Ovary (tissue), 9 donors: ENCODE measurements around the gene SLIT3. TPM values are rescaled to one million over a fixed set of nuclear protein-coding genes. Genes with fewer than 3 reads are reported as not detected.

Source experiments
- DNase-seq, 5 donors: peaks; one replicate each; pipeline ENCODE4 v3.0.0-alpha.2; 2019 to 2020
- H3K27ac ChIP-seq, 2 donors: fragments of 200-600 bp; one replicate each; pipeline versions ENCODE4 v1.5.1 to v1.8.0; 2019 to 2022
- H3K27me3 ChIP-seq: fragments of 200-600 bp; one replicate; pipeline ENCODE4 v1.8.0; 2022
- H3K36me3 ChIP-seq: fragments of 200-600 bp; sonication (generic); one replicate; pipeline ENCODE4 v1.5.1; 2019
- H3K4me1 ChIP-seq: one replicate; pipeline ENCODE4 v1.8.1; 2013; ENCODE audit warnings: mild to moderate bottlenecking, moderate library complexity; ENCODE audit not compliant: insufficient read depth
- H3K4me3 ChIP-seq: fragments of 200-600 bp; sonication (generic); one replicate; pipeline ENCODE4 v1.5.1; 2017
- H3K9me3 ChIP-seq, 2 donors: fragments of 200-600 bp in 1 of 2; sonication (generic) in 1 of 2; one replicate each; pipeline versions ENCODE4 v1.5.1 to v1.8.1; 2013 to 2019; ENCODE audit warnings: mild to moderate bottlenecking in 1 of 2, moderate library complexity in 1 of 2
- EP300 ChIP-seq: sonication (generic); formaldehyde crosslinking; IDR thresholded peaks from one replicate; pipeline ENCODE4 v1.6.1; 2017; ENCODE audit warnings: antibody characterized with exemption
- POLR2A ChIP-seq: fragments of 450-650 bp; IDR thresholded peaks from one replicate; pipeline ENCODE4 v1.6.1; 2017; ENCODE audit warnings: antibody characterized with exemption, mild to moderate bottlenecking, moderate library complexity
- WGBS, 3 donors: extraction: QIAGEN DNeasy Blood & Tissue Kit in 1 of 3; methylation state at CpG; one replicate each; pipeline versions ENCODE4 v1.1.5 to v1.1.7; 2013 to 2017; 5-methylcytosine and 5-hydroxymethylcytosine counted together
- intact Hi-C, 4 donors: fragments of 100-400 bp; cut with DNase I; formaldehyde crosslinking; loops; one replicate each; pipeline versions ENCODE4 v1.11.0 to v1.15.1; 2022 to 2023
- polyA plus RNA-seq, 2 donors: library from polyadenylated mRNA; stranded (reverse); fragments of 200-250 nt in 1 of 2; fragments of 350-450 nt in 1 of 2; fragmentation: Illumina TruSeq in 1 of 2; extraction: RNeasy Lipid Tissue Mini Kit (QIAGEN cat#74804) in 1 of 2; gene quantifications; one replicate each; pipeline ENCODE4 v1.2.3, GENCODE V29; 2013 to 2014
- total RNA-seq, 7 donors: library from RNA; depleted of rRNA in 2 of 7; stranded (reverse); fragments of >200 nt in 2 of 7; fragmentation: NEBNext Ultra II Directional in 3 of 7; extraction: Animal tissue kit (Norgen Biotek cat#: 25700) in 3 of 7; gene quantifications; one replicate each; pipeline versions ENCODE4 v1.1.0 to v1.2.4, GENCODE V29; 2016 to 2023
- TF ChIP-seq, protein P1 (sequence below), 3 donors: fragments of 450-650 bp in 2 of 3; fragments of 200-600 bp in 1 of 3; IDR thresholded peaks; one replicate each; pipeline versions ENCODE4 v1.5.1 to v1.8.0; 2016 to 2022; ENCODE audit warnings: antibody characterized with exemption in 3 of 3, mild to moderate bottlenecking in 1 of 3
- donor health status: DM: no; HTN: no; CAD: no; lungs with moderate emphysema.
- donor health status: DM: no; HTN: no; CAD: no.
- donor health status: Bipolar disorder and iron deficiency.
- donor health status: DM: yes; HTN: yes; CAD: no.
- donor health status: DM: no; HTN: no; CAD: no.
- donor health status: DM: yes; HTN: yes; CAD: no.

SLIT3 gene
- total and polyA plus RNA-seq, 9 donors, result 10.3 to 106 (median 24.4) TPM

DNA sequence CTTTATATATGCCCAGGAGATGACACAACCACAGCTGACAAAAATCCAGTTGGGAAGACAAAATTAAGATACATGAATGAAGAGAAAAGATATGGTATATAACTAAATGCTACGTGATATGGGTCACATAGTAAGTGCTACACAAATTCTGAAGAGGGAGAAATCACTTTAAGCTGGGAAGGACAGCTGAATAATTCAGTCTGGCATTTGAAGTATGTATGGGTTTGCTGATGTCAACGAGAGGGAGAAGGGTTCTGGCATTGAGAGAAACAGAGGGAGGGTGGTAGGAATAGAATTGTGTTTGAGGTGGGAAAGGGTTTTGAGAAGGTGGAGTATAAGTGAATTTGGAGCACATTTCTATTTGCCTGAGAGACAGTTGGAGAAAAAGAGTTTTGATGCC lies 6.7 kb upstream of the SLIT3 start:
- no peak overlapping the region for H3K4me3 ChIP-seq
- DNase-seq, result no peak
- no peaks in the 10 kb centered on the region for H3K27me3 ChIP-seq
- H3K9me3 ChIP-seq, result no peaks in the 10 kb centered on the region
- TF ChIP-seq EP300 (no peak), POLR2A (no peak)
- TF ChIP-seq, protein P1, sequence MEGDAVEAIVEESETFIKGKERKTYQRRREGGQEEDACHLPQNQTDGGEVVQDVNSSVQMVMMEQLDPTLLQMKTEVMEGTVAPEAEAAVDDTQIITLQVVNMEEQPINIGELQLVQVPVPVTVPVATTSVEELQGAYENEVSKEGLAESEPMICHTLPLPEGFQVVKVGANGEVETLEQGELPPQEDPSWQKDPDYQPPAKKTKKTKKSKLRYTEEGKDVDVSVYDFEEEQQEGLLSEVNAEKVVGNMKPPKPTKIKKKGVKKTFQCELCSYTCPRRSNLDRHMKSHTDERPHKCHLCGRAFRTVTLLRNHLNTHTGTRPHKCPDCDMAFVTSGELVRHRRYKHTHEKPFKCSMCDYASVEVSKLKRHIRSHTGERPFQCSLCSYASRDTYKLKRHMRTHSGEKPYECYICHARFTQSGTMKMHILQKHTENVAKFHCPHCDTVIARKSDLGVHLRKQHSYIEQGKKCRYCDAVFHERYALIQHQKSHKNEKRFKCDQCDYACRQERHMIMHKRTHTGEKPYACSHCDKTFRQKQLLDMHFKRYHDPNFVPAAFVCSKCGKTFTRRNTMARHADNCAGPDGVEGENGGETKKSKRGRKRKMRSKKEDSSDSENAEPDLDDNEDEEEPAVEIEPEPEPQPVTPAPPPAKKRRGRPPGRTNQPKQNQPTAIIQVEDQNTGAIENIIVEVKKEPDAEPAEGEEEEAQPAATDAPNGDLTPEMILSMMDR (IDR thresholded peaks at IDR 0.05), result no peak
- no peaks in the 10 kb centered on the region for H3K4me1 ChIP-seq
- no peaks in the 10 kb centered on the region for H3K36me3 ChIP-seq
- H3K27ac ChIP-seq, result no peak overlapping the region
- intact Hi-C loops, result loop anchor here in 2 of 4 donors (10.0 kb wide), 2 partner anchors 323 to 623 kb away; no protein-coding TSS in a partner anchor
- 36 to 45% (median 36%) methylated on average over 2 of the region's 2 CpGs for WGBS, 3 donors

DNA sequence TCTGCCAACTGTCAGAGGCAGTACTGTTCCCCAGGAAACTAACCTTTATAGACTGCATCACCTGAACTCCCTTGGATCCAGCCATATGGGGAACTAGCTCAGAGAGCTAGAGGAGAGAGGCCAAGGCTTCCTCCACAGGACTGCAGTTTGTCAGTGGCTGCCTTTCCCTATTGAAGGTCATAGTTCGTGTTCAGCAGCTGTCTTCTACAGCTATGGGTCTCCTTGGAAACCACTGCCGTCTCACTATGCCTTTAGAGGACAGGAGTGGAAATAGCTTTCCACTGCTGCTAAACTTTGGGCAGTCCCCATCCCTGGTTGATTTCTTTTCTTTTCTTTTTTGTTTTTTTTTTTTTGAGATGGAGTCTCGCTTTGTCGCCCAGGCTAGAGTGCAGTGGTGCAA lies 4.4 kb upstream of the SLIT3 start:
- no peak overlapping the region for H3K27ac ChIP-seq
- WGBS, 3 donors, result 56 to 80% (median 71%) methylated on average over 4 of the region's 4 CpGs
- no peaks in the 10 kb centered on the region for H3K36me3 ChIP-seq
- peaks cover 3% of the 10 kb centered on the region for H3K4me1 ChIP-seq
- TF ChIP-seq, protein P1 (IDR thresholded peaks at IDR 0.05), result no peak
- TF ChIP-seq EP300 (no peak), POLR2A (no peak)
- no peaks in the 10 kb centered on the region for H3K27me3 ChIP-seq
- intact Hi-C loops, result loop anchor here in 2 of 4 donors (10.0 kb wide), 2 partner anchors 321 to 621 kb away; no protein-coding TSS in a partner anchor
- no peaks in the 10 kb centered on the region for H3K9me3 ChIP-seq
- DNase-seq, result no peak
- no peak overlapping the region for H3K4me3 ChIP-seq

DNA sequence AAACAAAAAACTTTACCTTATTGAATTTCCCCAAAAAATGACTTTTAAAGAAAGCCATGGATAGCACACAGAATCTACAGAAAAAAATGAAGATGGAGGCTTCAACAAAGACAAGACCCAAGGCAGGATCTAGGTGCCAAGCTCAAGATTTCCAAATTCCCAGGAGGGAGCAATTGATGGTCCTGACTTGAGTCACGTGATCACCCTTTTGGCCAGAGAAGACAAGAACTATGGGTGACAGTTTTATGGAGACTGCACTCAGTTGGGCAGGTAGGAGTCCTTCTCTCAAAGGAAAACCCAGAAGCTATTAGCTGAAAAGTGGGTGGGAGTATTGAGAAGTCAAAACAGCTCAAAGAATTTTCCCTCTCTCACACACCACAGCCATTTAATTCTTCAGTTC lies 3.2 kb upstream of the SLIT3 start:
- Histone ChIP-seq H3K4me3 (no peak overlapping the region), H3K9me3 (no peaks in the 10 kb centered on the region), H3K27me3 (no peaks in the 10 kb centered on the region), H3K4me1 (peaks cover 3% of the 10 kb centered on the region), H3K36me3 (no peaks in the 10 kb centered on the region), H3K27ac (no peak overlapping the region)
- DNase-seq, result no peak
- 48 to 83% (median 57%) methylated on average over 1 of the region's 1 CpG for WGBS, 3 donors
- intact Hi-C loops, result loop anchor here (5.0 to 10.0 kb wide), 5 partner anchors 297 to 627 kb away; no protein-coding TSS in a partner anchor
- TF ChIP-seq POLR2A (no peak), EP300 (no peak)
- TF ChIP-seq, protein P1 (IDR thresholded peaks at IDR 0.05), result no peak

DNA sequence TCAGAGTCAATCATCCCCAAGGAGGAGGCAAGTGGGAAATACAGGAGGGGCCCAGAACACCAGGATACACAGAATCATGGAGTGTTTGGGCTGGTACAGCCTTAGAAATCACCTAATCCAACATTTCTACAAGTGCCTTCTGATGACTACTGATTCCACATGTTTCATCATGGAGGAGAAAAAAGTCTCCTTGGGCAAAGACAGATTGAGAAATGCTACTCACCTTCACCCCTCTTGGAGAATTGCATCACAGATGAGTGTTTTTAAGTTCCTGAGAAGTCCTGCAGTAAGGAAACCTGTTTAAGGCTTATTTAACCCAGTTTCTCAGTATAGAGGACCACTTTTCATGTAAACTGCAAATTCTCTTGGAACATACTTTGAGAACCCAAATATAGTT lies 2.2 kb upstream of the SLIT3 start:
- Histone ChIP-seq H3K27me3 (no peaks in the 10 kb centered on the region), H3K4me3 (no peak overlapping the region), H3K4me1 (peaks cover 3% of the 10 kb centered on the region), H3K36me3 (no peaks in the 10 kb centered on the region), H3K27ac (no peak overlapping the region), H3K9me3 (no peaks in the 10 kb centered on the region)
- DNase-seq, result no peak
- intact Hi-C loops, result loop anchor here (2.0 to 10.0 kb wide), 6 partner anchors 296 to 626 kb away; no protein-coding TSS in a partner anchor
- no peak for TF ChIP-seq POLR2A
- TF ChIP-seq, protein P1 (IDR thresholded peaks at IDR 0.05), result no peak
- no peak for TF ChIP-seq EP300
